Measurements from ENCODE around the gene ARMCX6. TPM values are rescaled to one million over a fixed set of nuclear protein-coding genes. Genes with fewer than 3 reads are reported as not detected.

ARMCX6 gene
- total RNA-seq, 2 experiments from 2014 or later, result 20.7 to 26.0 TPM

DNA sequence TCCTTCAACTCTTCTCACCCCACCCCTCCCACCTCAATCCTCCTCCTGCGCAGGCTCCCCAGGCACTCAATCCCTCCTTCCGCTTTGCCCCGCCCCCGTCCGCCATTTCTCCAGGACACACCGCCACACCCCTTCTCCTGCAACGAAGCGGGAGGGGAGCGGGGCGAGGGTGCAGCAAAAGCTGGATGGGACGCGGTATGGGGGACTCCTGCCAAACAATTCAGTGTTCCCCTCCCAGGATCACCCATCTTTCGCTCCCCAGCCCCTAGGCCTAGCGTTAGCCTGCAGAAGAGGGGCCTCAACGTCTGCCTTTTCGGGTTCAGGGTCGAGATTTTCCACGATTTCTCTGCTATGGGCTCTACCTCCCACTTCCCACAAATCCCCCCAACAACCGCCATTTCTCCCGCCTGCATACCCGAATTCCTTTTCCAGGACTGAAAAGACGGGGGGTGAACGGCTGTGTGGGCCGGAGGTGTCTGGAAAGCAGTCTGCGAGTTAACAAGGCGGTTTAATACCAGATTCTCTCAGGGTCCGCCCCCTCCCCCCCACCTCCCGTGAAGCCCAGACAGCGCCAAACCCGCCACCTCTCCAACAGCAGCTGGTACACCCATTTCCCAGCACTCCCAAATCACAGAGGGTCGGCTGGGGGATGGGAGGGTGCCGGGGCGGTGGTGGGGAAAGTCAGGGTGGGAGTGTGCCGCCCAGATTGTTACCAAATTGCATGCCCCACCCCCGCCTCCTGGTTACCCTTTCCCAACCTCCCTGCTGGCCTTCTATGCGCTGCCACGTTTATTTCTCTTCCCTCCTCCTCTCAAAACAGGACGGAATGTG lies 41.1 kb upstream of the ARMCX6 start:
- H3K4me1 ChIP-seq (ENCODE audit: insufficient read depth, low read length, poor library complexity, severe bottlenecking), result no peaks in the 10 kb centered on the region
- no peaks in the 10 kb centered on the region for H3K9me3 ChIP-seq (ENCODE audit: low read length)
- DNase-seq (ENCODE audit: low spot score), result no peak
- no peaks in the 10 kb centered on the region for H3K9me2 ChIP-seq (ENCODE audit: insufficient read depth, low read length)
- no peak overlapping the region for H3K4me2 ChIP-seq (ENCODE audit: low read length)
- no peak overlapping the region for H3K4me3 ChIP-seq (ENCODE audit: low read depth, low read length, poor library complexity, severe bottlenecking)
- no peaks in the 10 kb centered on the region for H3K36me3 ChIP-seq (ENCODE audit: insufficient read depth, low read length)
- no TSS peak for BruUV-seq (replicated peaks)
- no peaks in the 10 kb centered on the region for H3K79me2 ChIP-seq (ENCODE audit: insufficient read depth, low read depth, low read length)
- H3K27ac ChIP-seq (ENCODE audit: low read depth, low read length, poor library complexity, severe bottlenecking), result no peak overlapping the region
- intact Hi-C loops (cut with micrococcal nuclease; ENCODE audit: unreplicated experiment), result no loop called here
- ChIA-PET POLR2A (no interaction called here), CTCF (ENCODE audit: unreplicated experiment) (no interaction called here)
- no peaks in the 10 kb centered on the region for H4K20me1 ChIP-seq (ENCODE audit: insufficient read depth, low read length)
- no peak overlapping the region for H2AFZ ChIP-seq (ENCODE audit: low read length)
- TF ChIP-seq, protein P1, sequence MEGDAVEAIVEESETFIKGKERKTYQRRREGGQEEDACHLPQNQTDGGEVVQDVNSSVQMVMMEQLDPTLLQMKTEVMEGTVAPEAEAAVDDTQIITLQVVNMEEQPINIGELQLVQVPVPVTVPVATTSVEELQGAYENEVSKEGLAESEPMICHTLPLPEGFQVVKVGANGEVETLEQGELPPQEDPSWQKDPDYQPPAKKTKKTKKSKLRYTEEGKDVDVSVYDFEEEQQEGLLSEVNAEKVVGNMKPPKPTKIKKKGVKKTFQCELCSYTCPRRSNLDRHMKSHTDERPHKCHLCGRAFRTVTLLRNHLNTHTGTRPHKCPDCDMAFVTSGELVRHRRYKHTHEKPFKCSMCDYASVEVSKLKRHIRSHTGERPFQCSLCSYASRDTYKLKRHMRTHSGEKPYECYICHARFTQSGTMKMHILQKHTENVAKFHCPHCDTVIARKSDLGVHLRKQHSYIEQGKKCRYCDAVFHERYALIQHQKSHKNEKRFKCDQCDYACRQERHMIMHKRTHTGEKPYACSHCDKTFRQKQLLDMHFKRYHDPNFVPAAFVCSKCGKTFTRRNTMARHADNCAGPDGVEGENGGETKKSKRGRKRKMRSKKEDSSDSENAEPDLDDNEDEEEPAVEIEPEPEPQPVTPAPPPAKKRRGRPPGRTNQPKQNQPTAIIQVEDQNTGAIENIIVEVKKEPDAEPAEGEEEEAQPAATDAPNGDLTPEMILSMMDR (conservative IDR thresholded peaks at IDR 0.05; ENCODE audit: low read length), result no peak
- TF ChIP-seq EZH2phosphoT487 (IDR thresholded peaks at IDR 0.05; ENCODE audit: borderline replicate concordance, low read depth, low read length), result no peak

DNA sequence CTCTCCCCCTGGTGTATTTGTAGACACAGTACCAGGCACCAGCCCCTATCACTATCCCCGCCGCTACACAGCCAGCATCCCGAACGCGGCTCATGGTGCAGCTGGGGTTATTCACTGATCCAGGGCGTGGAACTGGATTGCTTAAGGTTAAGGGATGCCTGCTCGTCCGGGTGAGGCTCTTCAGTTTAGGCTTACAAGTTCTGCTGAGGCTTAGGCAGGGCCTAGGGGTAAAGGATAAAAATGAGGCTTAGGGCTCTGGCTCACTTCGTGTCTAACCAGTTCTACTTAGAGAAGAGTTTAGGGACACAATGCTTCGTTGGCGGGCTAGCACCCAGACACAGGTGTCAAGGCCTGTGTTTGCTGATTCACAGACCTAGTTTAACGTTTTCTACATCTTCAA lies 39.7 kb upstream of the ARMCX6 start:
- no peaks in the 10 kb centered on the region for H3K4me1 ChIP-seq (ENCODE audit: insufficient read depth, low read length, poor library complexity, severe bottlenecking)
- TF ChIP-seq, protein P1 (conservative IDR thresholded peaks at IDR 0.05; ENCODE audit: low read length), result no peak
- TF ChIP-seq EZH2phosphoT487 (IDR thresholded peaks at IDR 0.05; ENCODE audit: borderline replicate concordance, low read depth, low read length), result no peak
- no peaks in the 10 kb centered on the region for H3K79me2 ChIP-seq (ENCODE audit: insufficient read depth, low read depth, low read length)
- CTCF ChIA-PET (ENCODE audit: unreplicated experiment), result no interaction called here
- H3K4me2 ChIP-seq (ENCODE audit: low read length), result no peak overlapping the region
- POLR2A ChIA-PET, result no interaction called here
- H3K9me3 ChIP-seq (ENCODE audit: low read length), result no peaks in the 10 kb centered on the region
- intact Hi-C loops (cut with micrococcal nuclease; ENCODE audit: unreplicated experiment), result no loop called here
- H3K36me3 ChIP-seq (ENCODE audit: insufficient read depth, low read length), result no peaks in the 10 kb centered on the region
- DNase-seq (ENCODE audit: low spot score), result no peak
- no peak overlapping the region for H3K27ac ChIP-seq (ENCODE audit: low read depth, low read length, poor library complexity, severe bottlenecking)
- BruUV-seq (replicated peaks), result no TSS peak
- H3K9me2 ChIP-seq (ENCODE audit: insufficient read depth, low read length), result no peaks in the 10 kb centered on the region
- no peak overlapping the region for H2AFZ ChIP-seq (ENCODE audit: low read length)
- no peaks in the 10 kb centered on the region for H4K20me1 ChIP-seq (ENCODE audit: insufficient read depth, low read length)
- no peak overlapping the region for H3K4me3 ChIP-seq (ENCODE audit: low read depth, low read length, poor library complexity, severe bottlenecking)

DNA sequence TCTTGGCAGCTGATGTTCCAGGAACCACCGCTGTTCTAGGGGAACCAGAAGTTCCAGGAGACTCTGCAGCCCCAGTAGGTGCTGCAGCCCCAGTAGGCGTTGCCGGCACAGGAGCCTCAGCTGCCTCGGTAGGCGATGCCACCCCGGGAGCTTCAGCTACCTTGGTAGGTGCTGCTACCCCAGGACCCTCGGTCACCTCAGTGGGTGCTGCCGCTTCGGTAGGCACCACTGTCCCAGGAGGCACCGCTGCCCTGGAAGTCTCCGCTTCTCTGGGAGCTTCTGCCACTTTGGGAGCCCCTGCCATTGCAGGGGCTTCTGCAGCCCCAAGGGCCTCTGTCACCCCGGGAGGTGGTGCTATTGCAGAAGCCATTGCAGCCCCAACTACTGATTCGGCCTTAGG lies 39.0 kb upstream of the ARMCX6 start:
- H2AFZ ChIP-seq (ENCODE audit: low read length), result no peak overlapping the region
- no peaks in the 10 kb centered on the region for H3K79me2 ChIP-seq (ENCODE audit: insufficient read depth, low read depth, low read length)
- ChIA-PET CTCF (ENCODE audit: unreplicated experiment) (no interaction called here), POLR2A (no interaction called here)
- no peak overlapping the region for H3K27ac ChIP-seq (ENCODE audit: low read depth, low read length, poor library complexity, severe bottlenecking)
- no peaks in the 10 kb centered on the region for H3K36me3 ChIP-seq (ENCODE audit: insufficient read depth, low read length)
- H3K9me3 ChIP-seq (ENCODE audit: low read length), result no peaks in the 10 kb centered on the region
- no peaks in the 10 kb centered on the region for H3K9me2 ChIP-seq (ENCODE audit: insufficient read depth, low read length)
- TF ChIP-seq, protein P1 (conservative IDR thresholded peaks at IDR 0.05; ENCODE audit: low read length), result no peak
- TF ChIP-seq EZH2phosphoT487 (IDR thresholded peaks at IDR 0.05; ENCODE audit: borderline replicate concordance, low read depth, low read length), result no peak
- H4K20me1 ChIP-seq (ENCODE audit: insufficient read depth, low read length), result no peaks in the 10 kb centered on the region
- H3K4me3 ChIP-seq (ENCODE audit: low read depth, low read length, poor library complexity, severe bottlenecking), result no peak overlapping the region
- intact Hi-C loops (cut with micrococcal nuclease; ENCODE audit: unreplicated experiment), result no loop called here
- no peaks in the 10 kb centered on the region for H3K4me1 ChIP-seq (ENCODE audit: insufficient read depth, low read length, poor library complexity, severe bottlenecking)
- no peak overlapping the region for H3K4me2 ChIP-seq (ENCODE audit: low read length)
- no peak for DNase-seq (ENCODE audit: low spot score)
- BruUV-seq (replicated peaks), result no TSS peak

All from OCI-LY7 (cell line).